BLaER1 treated with 17β-estradiol and CSF1 and Interleukin-3, amounts not matched to agents 10 nM and 100 nM (cell line): ENCODE measurements around the gene NRBF2.
A peak's percentile ranks its signal among the peaks of the same experiment; 100 is the strongest.

Source experiments
- H3K27ac ChIP-seq, 11 experiments: shearing (Covaris generic); formaldehyde crosslinking; 2 replicates each; pipeline ENCODE4 v1.8.1; 2022
- H3K27me3 ChIP-seq, 11 experiments: shearing (Covaris generic); formaldehyde crosslinking; 2 replicates each; pipeline ENCODE4 v1.8.1; 2022
- H3K36me3 ChIP-seq, 11 experiments: shearing (Covaris generic); formaldehyde crosslinking; 2 replicates each; pipeline ENCODE4 v1.8.1; 2022
- H3K4me1 ChIP-seq, 10 experiments: shearing (Covaris generic); formaldehyde crosslinking; 2 replicates each; pipeline ENCODE4 v1.8.1; 2022
- H3K4me2 ChIP-seq, 11 experiments: shearing (Covaris generic); formaldehyde crosslinking; 2 replicates each; pipeline ENCODE4 v1.8.1; 2022
- H3K4me3 ChIP-seq, 10 experiments: shearing (Covaris generic); formaldehyde crosslinking; 2 replicates each; pipeline ENCODE4 v1.8.1; 2022
- H3K9ac ChIP-seq, 11 experiments: shearing (Covaris generic); formaldehyde crosslinking; 2 replicates each; pipeline ENCODE4 v1.8.1; 2022
- H3K9me3 ChIP-seq, 11 experiments: shearing (Covaris generic); formaldehyde crosslinking; replicated peaks in 1 of 11; 2 replicates each; pipeline ENCODE4 v1.8.1; 2022
- H4K20me1 ChIP-seq, 11 experiments: shearing (Covaris generic); formaldehyde crosslinking; 2 replicates each; pipeline ENCODE4 v1.8.1; 2022
- Cebpa-rat ChIP-seq, 11 experiments: shearing (Covaris generic); IDR thresholded peaks; 2 replicates each; pipeline ENCODE4 v1.8.1; 2022

NRBF2 gene

DNA sequence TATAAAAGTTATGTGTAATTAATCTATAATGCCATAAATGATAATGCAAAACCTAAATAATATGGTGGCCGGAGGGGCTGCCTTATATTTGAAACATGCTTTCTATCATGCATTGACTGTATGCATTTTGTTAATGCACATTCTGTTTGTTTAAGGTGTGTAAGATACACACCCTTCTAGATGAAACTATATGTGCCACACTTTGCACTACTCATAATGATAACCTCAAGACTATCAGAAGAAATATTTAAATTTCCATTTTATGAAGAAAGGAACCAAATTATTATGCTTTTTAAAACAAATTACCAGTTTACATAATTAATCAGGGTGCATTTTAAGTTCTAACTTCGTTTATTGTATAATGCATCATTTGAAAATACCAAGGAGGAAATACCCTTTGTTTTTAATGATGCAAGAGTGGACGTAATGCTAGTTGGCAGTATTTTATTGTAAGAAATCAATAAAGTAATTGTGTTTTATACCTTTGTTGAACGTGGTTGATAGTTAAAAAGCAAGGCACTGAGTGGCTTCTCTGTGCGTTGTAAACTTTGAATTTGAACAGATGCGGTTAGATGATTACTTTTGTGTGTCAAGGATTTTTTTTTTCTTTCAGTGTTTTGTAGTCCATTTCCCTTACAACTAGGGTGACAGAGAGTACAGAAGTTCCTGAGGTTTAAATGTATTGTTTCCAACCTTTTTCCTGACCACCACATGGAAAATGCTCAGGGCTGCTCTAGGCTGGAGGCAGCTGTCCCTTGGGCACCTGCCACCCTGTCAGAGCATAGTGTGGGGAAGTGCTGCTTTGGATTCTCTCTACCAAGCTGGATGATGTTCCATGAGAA, 21.6 kb downstream of the NRBF2 start:
- Histone ChIP-seq H4K20me1 (peaks cover 16 to 89% (median 50%) of the 10 kb centered on the region in 11 experiments; a peak in 19 of 22 replicates), H3K27ac (peak overlapping the region in 4 of 11 experiments; percentile 41 to 72 (median 50); a peak in 6 of 22 replicates), H3K4me3 (no peak overlapping the region), H3K27me3 (no peaks in the 10 kb centered on the region), H3K9ac (no peak overlapping the region), H3K36me3 (peaks cover 39 to 71% (median 54%) of the 10 kb centered on the region in 11 experiments), H3K4me1 (peaks cover 0 to 27% (median 17%) of the 10 kb centered on the region in 10 experiments; a peak in 14 of 20 replicates), H3K4me2 (peak overlapping the region in 6 of 11 experiments; percentile 54 to 79 (median 64); a peak in 10 of 22 replicates), H3K9me3 (no peaks in the 10 kb centered on the region)
- TF ChIP-seq Cebpa-rat (IDR thresholded peaks at IDR 0.05): no peak

DNA sequence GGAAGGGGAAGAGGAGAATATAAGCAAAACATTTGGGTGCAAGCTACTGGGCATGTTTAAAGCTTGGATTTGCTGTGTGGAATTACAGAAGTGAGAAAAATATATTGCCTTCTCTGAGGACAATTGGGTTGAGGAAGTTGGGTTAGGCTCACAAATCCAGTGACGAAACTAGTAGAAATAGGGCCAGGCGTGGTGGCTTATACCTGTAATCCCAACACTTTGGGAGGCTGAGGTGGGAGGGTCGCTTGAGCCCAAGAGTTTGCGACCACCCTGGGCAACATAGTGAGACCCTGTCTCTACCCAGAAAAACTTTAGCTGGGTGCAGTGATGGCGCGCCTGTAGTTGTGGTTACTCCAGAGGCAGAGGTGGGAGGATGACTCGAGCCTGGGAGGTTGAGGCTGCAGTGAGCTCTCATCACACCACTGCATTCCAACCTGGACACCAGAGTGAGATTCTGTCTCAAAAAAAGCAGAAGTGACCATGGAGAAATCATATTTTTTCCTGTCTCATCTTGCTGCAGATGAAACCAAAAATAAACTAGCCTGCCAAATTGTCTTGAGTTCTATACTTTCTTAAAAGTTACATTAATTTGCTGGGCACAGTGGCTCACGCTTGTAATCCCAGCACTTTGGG, 22.4 kb downstream of the NRBF2 start:
- Histone ChIP-seq H3K27me3 (no peaks in the 10 kb centered on the region), H3K4me1 (peaks cover 0 to 27% (median 17%) of the 10 kb centered on the region in 10 experiments; a peak in 14 of 20 replicates), H3K27ac (peak overlapping the region in 6 of 11 experiments; percentile 37 to 72 (median 46); a peak in 12 of 22 replicates), H3K36me3 (peaks cover 32 to 64% (median 47%) of the 10 kb centered on the region in 11 experiments), H3K4me2 (peak overlapping the region in 7 of 11 experiments; percentile 40 to 79 (median 56); a peak in 14 of 22 replicates), H3K9me3 (no peaks in the 10 kb centered on the region), H3K4me3 (no peak overlapping the region; a peak in 1 of 20 replicates), H3K9ac (peak overlapping the region in 4 of 11 experiments; percentile 31 to 53 (median 38); a peak in 5 of 22 replicates), H4K20me1 (peaks cover 16 to 82% (median 43%) of the 10 kb centered on the region in 11 experiments; a peak in 19 of 22 replicates)
- no peak for TF ChIP-seq Cebpa-rat (IDR thresholded peaks at IDR 0.05)

DNA sequence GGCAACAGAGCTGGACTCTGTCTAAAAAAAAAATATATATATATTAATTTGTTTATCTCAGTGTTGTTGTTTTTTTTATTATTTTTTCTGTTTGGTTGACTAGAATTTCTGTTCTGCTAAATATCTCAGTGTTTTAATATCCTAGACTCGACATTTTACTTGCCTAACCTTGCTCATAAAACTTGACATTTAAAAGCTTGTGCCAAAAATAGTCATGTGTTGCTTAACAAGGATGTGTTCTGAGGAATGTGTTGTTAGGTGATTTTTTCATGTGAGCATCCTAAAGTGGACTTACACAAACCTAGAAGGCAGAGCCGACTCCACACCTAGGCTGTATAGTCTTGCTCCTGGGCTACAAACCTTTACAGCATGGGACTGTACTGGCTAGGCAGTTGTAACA, 23.1 kb downstream of the NRBF2 start:
- Histone ChIP-seq H3K36me3 (peaks cover 26 to 57% (median 40%) of the 10 kb centered on the region in 11 experiments), H3K4me1 (peaks cover 0 to 27% (median 17%) of the 10 kb centered on the region in 10 experiments; a peak in 14 of 20 replicates), H3K4me2 (peak overlapping the region in 7 of 11 experiments; percentile 40 to 79 (median 56); a peak in 12 of 22 replicates), H3K9me3 (no peaks in the 10 kb centered on the region), H3K27me3 (no peaks in the 10 kb centered on the region), H3K9ac (peak overlapping the region in 4 of 11 experiments; percentile 31 to 53 (median 38); a peak in 5 of 22 replicates), H4K20me1 (peaks cover 14 to 78% (median 38%) of the 10 kb centered on the region in 11 experiments; a peak in 19 of 22 replicates), H3K27ac (peak overlapping the region in 7 of 11 experiments; percentile 10 to 72 (median 41); a peak in 11 of 22 replicates), H3K4me3 (no peak overlapping the region)
- no peak for TF ChIP-seq Cebpa-rat (IDR thresholded peaks at IDR 0.05)

DNA sequence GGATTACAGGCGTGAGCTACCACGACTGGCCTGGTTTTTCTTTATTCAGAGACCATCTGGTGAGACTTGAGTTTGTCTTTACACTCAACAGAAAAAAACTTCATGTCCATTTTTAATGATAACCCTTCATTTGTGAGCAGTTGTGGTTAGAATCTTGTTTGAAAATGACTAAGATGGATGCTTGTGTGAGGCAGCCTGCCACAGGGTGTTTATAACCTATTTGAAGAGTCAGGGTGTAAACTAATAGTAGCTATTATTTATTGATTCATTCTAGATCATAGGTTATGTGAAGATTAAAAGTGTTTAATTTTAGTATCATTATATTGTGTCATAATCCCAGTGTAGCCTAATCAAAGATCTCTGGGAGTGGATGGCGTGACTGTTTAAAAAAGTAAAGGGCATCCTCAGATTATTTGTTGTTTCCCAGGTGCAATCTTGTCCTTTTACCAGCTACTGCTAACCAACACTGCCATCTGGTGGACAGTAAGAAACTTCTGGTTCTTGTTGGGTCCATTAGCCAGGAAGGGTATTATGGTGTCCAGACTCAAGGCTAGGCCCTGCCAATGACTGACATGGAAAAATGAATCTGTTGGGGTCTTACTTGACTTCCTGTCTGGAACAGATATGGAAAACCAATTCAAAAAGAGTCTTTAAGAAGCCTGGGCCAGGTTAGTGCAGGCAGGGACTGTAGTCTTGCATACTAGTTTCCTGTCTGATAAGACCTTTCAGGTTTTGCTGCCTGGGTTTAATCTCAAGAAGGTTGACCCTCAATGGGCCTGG, 24.9 kb downstream of the NRBF2 start:
- Histone ChIP-seq H3K4me3 (no peak overlapping the region), H3K36me3 (peaks cover 13 to 39% (median 24%) of the 10 kb centered on the region in 11 experiments; a peak in 21 of 22 replicates), H3K9me3 (no peaks in the 10 kb centered on the region), H3K9ac (no peak overlapping the region), H4K20me1 (peaks cover 14 to 60% (median 38%) of the 10 kb centered on the region in 11 experiments; a peak in 19 of 22 replicates), H3K4me2 (no peak overlapping the region), H3K27me3 (no peaks in the 10 kb centered on the region), H3K4me1 (peaks cover 0 to 27% (median 17%) of the 10 kb centered on the region in 10 experiments; a peak in 14 of 20 replicates), H3K27ac (peak overlapping the region in 2 of 11 experiments; percentile 7 to 36; a peak in 1 of 22 replicates)
- TF ChIP-seq Cebpa-rat (IDR thresholded peaks at IDR 0.05): no peak

DNA sequence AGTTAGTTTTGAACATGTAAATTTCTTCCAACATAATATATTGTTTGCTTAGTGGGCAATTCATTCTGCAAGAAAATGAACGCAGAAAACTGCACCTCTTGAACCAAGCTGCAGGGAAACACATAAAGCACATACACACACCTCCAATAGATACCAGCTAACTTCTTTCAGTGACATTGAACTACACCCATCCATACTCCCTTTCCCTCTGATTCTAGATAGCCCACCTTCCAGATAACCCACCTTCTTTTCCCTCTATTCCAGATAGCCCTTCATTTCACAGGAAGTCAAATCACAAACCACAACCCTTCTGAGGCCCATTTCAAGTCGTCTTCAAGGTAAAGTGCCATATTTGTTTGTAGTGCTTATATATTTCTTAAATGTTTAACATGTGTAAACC, 28.5 kb downstream of the NRBF2 start:
- H4K20me1 ChIP-seq: peaks cover 4 to 48% (median 21%) of the 10 kb centered on the region in 11 experiments; a peak in 18 of 22 replicates
- H3K27me3 ChIP-seq: no peaks in the 10 kb centered on the region
- H3K4me3 ChIP-seq: no peak overlapping the region
- H3K9me3 ChIP-seq: no peaks in the 10 kb centered on the region
- no peak overlapping the region for H3K27ac ChIP-seq
- H3K36me3 ChIP-seq: peaks cover 21 to 37% (median 33%) of the 10 kb centered on the region in 11 experiments; a peak in 21 of 22 replicates
- no peak for TF ChIP-seq Cebpa-rat (IDR thresholded peaks at IDR 0.05)
- H3K4me2 ChIP-seq: no peak overlapping the region; a peak in 1 of 22 replicates
- H3K9ac ChIP-seq: no peak overlapping the region
- H3K4me1 ChIP-seq: peaks cover 0 to 11% (median 1%) of the 10 kb centered on the region in 10 experiments; a peak in 11 of 20 replicates

DNA sequence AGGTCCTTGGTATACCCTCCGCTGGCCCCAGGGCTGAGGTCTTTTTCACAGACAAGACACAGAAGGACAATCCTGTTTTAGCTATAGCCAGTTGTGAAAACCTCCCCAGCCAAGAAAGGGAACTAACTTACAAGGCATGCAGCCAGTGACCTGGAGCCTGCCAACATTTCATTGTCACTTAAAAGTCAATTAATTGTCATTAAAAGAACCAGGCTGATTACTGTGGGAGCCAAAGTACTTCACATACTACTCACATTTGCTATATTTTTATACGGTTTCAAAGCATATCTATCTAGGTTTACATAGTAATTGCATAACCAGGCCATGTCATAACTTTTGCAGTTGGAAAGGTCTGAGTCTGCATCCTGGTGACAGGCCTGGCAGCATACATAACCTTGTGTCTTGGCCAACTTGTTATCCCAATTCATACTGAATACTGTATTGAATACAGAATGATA, 31.1 kb downstream of the NRBF2 start:
- peaks cover 0 to 4% (median 0%) of the 10 kb centered on the region in 10 experiments; a peak in 1 of 20 replicates for H3K4me1 ChIP-seq
- H3K4me2 ChIP-seq: no peak overlapping the region
- no peak overlapping the region for H3K27ac ChIP-seq
- H3K9ac ChIP-seq: no peak overlapping the region
- H3K4me3 ChIP-seq: no peak overlapping the region
- no peaks in the 10 kb centered on the region for H3K9me3 ChIP-seq
- TF ChIP-seq Cebpa-rat (IDR thresholded peaks at IDR 0.05): no peak
- H3K36me3 ChIP-seq: peaks cover 39 to 61% (median 53%) of the 10 kb centered on the region in 11 experiments
- H4K20me1 ChIP-seq: peaks cover 0 to 41% (median 7%) of the 10 kb centered on the region in 11 experiments; a peak in 10 of 22 replicates
- H3K27me3 ChIP-seq: no peaks in the 10 kb centered on the region

DNA sequence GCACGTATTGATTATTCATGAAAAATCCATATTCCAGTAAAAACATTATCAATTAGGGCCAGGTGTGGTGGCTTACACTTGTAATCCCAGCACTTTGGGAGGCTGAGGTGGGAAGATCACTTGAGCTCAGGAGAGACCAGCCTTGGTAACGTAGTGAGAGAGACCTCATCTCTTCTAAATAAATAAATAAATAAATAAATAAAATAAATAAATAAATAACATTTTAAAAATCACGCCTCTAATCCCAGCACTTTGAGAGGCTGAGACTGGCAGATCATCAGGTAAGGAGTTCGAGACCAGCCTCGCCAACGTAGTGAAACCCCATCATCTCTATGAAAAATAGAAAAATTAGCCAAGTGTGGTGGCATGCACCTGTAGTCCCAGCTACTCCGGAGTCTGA, 32.1 kb downstream of the NRBF2 start:
- no peak for TF ChIP-seq Cebpa-rat (IDR thresholded peaks at IDR 0.05)
- H3K27me3 ChIP-seq: no peaks in the 10 kb centered on the region
- peaks cover 0 to 4% (median 0%) of the 10 kb centered on the region in 10 experiments; a peak in 1 of 20 replicates for H3K4me1 ChIP-seq
- H3K9ac ChIP-seq: no peak overlapping the region
- peaks cover 0 to 49% (median 6%) of the 10 kb centered on the region in 11 experiments; a peak in 11 of 22 replicates for H4K20me1 ChIP-seq
- no peaks in the 10 kb centered on the region for H3K9me3 ChIP-seq
- no peak overlapping the region for H3K27ac ChIP-seq
- no peak overlapping the region for H3K4me3 ChIP-seq
- no peak overlapping the region for H3K4me2 ChIP-seq
- H3K36me3 ChIP-seq: peaks cover 49 to 71% (median 64%) of the 10 kb centered on the region in 11 experiments

DNA sequence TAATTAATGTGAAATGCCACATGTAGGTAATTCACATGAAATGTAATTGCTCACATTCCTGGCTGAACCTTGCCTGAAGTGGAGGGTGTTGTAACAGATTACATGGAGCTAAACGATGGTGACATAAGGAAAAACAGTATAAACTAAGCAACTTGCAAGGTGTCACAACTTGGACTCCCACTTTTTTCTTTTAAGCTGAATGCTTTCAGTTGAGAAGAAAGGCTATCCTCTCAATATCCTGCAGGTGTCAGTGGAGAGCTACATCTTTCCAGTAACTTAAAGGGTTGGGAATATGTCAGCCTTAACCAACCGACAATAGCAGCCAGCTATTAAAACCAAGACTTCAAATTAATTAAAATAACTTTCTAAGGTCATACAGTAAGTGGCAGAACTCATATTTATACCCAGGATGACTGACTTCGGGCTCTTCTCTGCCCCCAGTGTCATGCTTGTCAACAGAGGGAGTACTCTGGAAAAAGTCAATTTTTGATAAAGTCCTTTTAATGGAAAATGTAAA, 33.7 kb downstream of the NRBF2 start:
- Histone ChIP-seq H3K36me3 (peaks cover 64 to 87% (median 79%) of the 10 kb centered on the region in 11 experiments), H3K4me2 (no peak overlapping the region), H3K27ac (no peak overlapping the region), H3K4me1 (peaks cover 0 to 13% (median 0%) of the 10 kb centered on the region in 10 experiments; a peak in 3 of 20 replicates), H3K9ac (no peak overlapping the region), H3K4me3 (no peak overlapping the region), H3K9me3 (no peaks in the 10 kb centered on the region), H4K20me1 (peaks cover 0 to 59% (median 13%) of the 10 kb centered on the region in 11 experiments; a peak in 10 of 22 replicates), H3K27me3 (no peaks in the 10 kb centered on the region)
- no peak for TF ChIP-seq Cebpa-rat (IDR thresholded peaks at IDR 0.05)
